SHP77 (cell line): Measurements from ENCODE around the gene CACNA2D3.

Experiments used
- DNase-seq, 2 experiments: peaks; one replicate each; lab custom pipeline; 2025; lab: John Stamatoyannopoulos, UW

CACNA2D3 gene

GRCh38 chr3:54171509-54171908 is 49.2 kb downstream of the CACNA2D3 start:
- DNase-seq: no peak

- DNase-seq: no peak
These were observed 49.6 kb downstream of the CACNA2D3 start for GRCh38 chr3:54171951-54172350.

GRCh38 chr3:54173371-54173770 is 51.0 kb downstream of the CACNA2D3 start:
- no peak for DNase-seq

GRCh38 chr3:54176106-54176505 is 53.8 kb downstream of the CACNA2D3 start:
- no peak for DNase-seq

GRCh38 chr3:54177816-54178215 is 55.5 kb downstream of the CACNA2D3 start:
- DNase-seq: no peak

- no peak for DNase-seq
These were observed 56.0 kb downstream of the CACNA2D3 start for GRCh38 chr3:54178376-54178775.

GRCh38 chr3:54180921-54181320 is 58.6 kb downstream of the CACNA2D3 start:
- DNase-seq: no peak

GRCh38 chr3:54182242-54182641 is 59.9 kb downstream of the CACNA2D3 start:
- DNase-seq: no peak

GRCh38 chr3:54185740-54186139 is 63.4 kb downstream of the CACNA2D3 start:
- no peak for DNase-seq

- no peak for DNase-seq
These were observed 65.9 kb downstream of the CACNA2D3 start for GRCh38 chr3:54188176-54188791.

GRCh38 chr3:54191220-54191619 is 68.9 kb downstream of the CACNA2D3 start:
- DNase-seq: no peak

- no peak for DNase-seq
These were observed 69.7 kb downstream of the CACNA2D3 start for GRCh38 chr3:54192026-54192425.

GRCh38 chr3:54193093-54193492 is 70.7 kb downstream of the CACNA2D3 start:
- DNase-seq: no peak

GRCh38 chr3:54196360-54196991 is 74.1 kb downstream of the CACNA2D3 start:
- DNase-seq: no peak

GRCh38 chr3:54197509-54197908 is 75.2 kb downstream of the CACNA2D3 start:
- DNase-seq: no peak

GRCh38 chr3:54198556-54198955 is 76.2 kb downstream of the CACNA2D3 start:
- no peak for DNase-seq

- DNase-seq: no peak
These were observed 79.7 kb downstream of the CACNA2D3 start for GRCh38 chr3:54202054-54202453.

GRCh38 chr3:54202651-54203248 is 80.4 kb downstream of the CACNA2D3 start:
- no peak for DNase-seq

GRCh38 chr3:54206874-54207273 is 84.5 kb downstream of the CACNA2D3 start:
- DNase-seq: no peak

GRCh38 chr3:54211097-54211496 is 88.7 kb downstream of the CACNA2D3 start:
- no peak for DNase-seq

- no peak for DNase-seq
These were observed 90.4 kb downstream of the CACNA2D3 start for GRCh38 chr3:54212723-54213122.

- no peak for DNase-seq
These were observed 91.6 kb downstream of the CACNA2D3 start for GRCh38 chr3:54213907-54214306.

- DNase-seq: no peak
These were observed 92.5 kb downstream of the CACNA2D3 start for GRCh38 chr3:54214845-54215244.

GRCh38 chr3:54215521-54215920 is 93.2 kb downstream of the CACNA2D3 start:
- no peak for DNase-seq
